Esophagus squamous epithelium (tissue), 4 donors: ENCODE data around the gene SP100.
"Not testable (repeated sequence)": the region's sequence is repeated elsewhere in the genome, so short reads cannot be mapped to it uniquely, and the experiment has no call there.

Experiments
- CTCF ChIP-seq, 6 experiments: fragments of 450-650 bp in 4 of 6; fragments of 200-600 bp in 2 of 6; sonication (generic) in 2 of 6; IDR thresholded peaks; one replicate each; pipeline ENCODE4 v1.5.1; 2016 to 2019; ENCODE audit warnings: antibody characterized with exemption in 6 of 6, mild to moderate bottlenecking in 4 of 6, moderate library complexity in 4 of 6
- POLR2A ChIP-seq, 4 donors: fragments of 450-650 bp; IDR thresholded peaks; one replicate each; pipeline ENCODE4 v1.6.1; 2017; ENCODE audit warnings: antibody characterized with exemption in 4 of 4, mild to moderate bottlenecking in 4 of 4, moderate library complexity in 3 of 4

GRCh38 chr2:230398698-230399097, 17.3 kb upstream of the SP100 start:
- TF ChIP-seq POLR2A, CTCF (IDR thresholded peaks at IDR 0.05): not testable (repeated sequence)
